ENCODE data around the gene CD164.
A peak's percentile ranks its signal among the peaks of the same experiment; 100 is the strongest.

The CD164 gene

DNA sequence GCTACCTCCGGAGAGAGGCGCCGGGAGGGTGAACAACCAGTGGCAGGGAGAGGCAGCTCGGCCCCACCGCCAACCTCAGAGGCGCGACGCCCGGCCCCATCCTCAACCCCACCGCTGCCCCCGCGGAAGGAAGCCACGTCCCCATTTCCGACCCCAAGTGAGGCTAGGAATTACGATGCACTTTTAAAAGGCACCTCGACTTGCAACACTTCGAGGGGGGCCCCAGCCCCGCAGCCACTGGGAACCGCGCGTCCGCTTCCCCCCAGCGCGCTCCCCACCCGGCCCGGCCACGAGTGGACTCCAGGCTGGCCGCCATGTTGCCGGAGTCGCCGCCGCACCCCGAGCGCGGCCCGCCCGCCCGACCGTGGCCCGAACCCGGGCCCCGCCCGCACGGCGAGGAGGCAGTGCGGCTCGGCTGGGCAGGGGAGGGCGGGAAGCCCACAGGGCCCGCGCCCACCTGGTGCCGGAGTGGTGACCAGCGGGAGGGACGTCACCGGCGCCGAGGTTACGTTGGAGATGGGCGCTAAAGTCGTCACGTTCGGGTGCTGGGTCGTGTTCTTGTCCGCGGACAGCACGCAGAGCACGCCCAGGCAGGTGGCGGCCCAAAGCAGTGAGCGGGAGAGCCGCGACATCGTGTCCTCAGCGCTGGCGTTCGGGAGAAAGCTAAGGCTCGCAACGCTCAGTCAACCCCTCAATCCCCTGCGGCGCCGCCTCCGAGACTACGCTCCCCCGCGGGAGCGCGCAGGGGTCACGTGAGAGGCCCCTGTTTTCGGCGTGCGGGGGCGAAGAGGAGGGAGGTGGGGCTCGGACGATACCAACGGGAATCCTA, at the start of gene CD164:
TSS of gene CD164 (minus strand) at position 721 of the 829 bp plus-strand sequence. CDS start at position 632, 89 bp downstream.
- DNase-seq (ENCODE audit: low read depth) = peak; percentile 91

GRCh38 chr6:109429496-109429895, 47.2 kb upstream of the CD164 start:
- DNase-seq (ENCODE audit: low read depth) = no peak

GRCh38 chr6:109428889-109429477, 46.7 kb upstream of the CD164 start:
- DNase-seq (ENCODE audit: low read depth) = no peak

DNA sequence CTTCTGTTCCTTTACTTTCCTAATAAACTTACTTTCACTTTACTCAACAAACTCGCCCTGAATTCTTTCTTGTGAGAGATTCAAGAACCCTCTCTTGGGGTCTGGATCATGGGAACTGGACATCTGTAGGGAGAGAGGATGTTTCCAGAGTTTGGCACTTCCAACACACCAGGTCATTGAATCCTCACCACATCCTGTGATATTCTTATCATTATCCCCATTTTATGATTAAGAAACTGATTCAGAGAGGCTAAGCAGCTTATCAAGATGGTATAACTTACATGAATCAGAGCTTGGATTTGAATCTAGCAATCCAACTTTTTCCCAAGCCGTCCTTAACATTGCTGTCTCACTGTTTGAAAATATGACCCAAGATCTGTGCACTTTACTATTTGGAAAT, 42.7 kb upstream of the CD164 start:
- no peak for DNase-seq (ENCODE audit: low read depth)

DNA sequence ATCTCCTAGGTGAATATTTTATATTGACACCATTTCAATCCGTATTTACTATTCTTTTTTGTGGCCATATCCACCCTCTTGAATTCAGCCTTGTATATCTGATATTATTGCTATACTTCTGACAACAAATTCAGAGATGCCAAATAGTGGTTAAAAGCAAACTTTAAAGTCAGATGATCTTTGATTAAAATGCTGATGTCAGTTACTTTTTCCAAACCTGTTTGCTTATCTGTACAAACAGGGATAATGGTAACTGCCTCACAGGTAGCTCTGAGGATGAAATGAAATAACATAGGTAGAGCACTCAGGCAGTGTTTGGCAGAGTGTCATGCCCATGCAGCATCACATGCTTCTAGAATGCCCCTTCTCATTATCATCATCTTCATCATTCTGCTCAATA, 38.9 kb upstream of the CD164 start:
- DNase-seq (ENCODE audit: low read depth) = no peak

- DNase-seq (ENCODE audit: low read depth) = no peak
Measured at GRCh38 chr6:109420751-109421150, 38.5 kb upstream of the CD164 start.

DNA sequence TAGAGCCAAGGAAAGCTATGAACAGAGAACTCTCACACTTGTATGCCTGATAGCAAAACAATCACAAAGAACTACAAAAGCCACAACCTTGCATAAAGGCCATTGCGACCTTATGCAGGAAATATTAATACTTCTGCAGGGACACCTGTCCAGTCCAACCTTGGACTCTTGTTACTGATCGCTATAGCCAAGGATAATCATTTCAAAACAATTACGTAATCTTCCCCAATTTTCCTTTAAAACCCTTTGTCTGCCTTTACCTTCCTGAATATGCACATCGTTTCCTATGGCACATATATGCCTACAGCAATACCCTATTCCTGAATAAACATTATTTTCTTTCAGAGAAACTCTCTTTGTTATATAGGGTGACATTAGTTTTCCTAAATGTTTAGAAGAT, 35.4 kb upstream of the CD164 start:
- DNase-seq (ENCODE audit: low read depth) = no peak

- no peak for DNase-seq (ENCODE audit: low read depth)
Measured at GRCh38 chr6:109411034-109411433, 28.8 kb upstream of the CD164 start.

- no peak for DNase-seq (ENCODE audit: low read depth)
Measured at GRCh38 chr6:109406196-109406595, 23.9 kb upstream of the CD164 start.

- DNase-seq (ENCODE audit: low read depth) = no peak
Measured at GRCh38 chr6:109397020-109397419, 14.8 kb upstream of the CD164 start.

GRCh38 chr6:109396046-109396718, 13.9 kb upstream of the CD164 start:
- no peak for DNase-seq (ENCODE audit: low read depth)

DNA sequence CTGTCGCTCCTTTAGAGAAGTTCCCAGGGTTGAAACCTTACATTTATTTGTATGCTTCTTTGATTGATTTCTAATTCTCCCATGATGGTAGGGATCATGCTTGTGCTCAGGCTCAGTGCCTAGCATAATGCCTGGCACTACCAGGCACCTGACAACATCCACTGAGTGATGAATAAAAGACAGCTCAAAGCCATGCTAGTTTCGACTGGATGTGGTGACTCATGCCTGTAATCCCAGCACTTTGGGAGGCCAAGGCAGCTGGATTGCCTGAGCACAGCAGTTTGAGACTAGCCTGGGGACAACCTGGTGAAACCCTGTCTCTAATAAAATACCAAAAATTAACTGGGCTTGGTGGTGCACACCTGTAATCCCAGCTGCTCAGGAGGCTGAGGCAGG, 11.6 kb upstream of the CD164 start:
- DNase-seq (ENCODE audit: low read depth) = no peak

DNA sequence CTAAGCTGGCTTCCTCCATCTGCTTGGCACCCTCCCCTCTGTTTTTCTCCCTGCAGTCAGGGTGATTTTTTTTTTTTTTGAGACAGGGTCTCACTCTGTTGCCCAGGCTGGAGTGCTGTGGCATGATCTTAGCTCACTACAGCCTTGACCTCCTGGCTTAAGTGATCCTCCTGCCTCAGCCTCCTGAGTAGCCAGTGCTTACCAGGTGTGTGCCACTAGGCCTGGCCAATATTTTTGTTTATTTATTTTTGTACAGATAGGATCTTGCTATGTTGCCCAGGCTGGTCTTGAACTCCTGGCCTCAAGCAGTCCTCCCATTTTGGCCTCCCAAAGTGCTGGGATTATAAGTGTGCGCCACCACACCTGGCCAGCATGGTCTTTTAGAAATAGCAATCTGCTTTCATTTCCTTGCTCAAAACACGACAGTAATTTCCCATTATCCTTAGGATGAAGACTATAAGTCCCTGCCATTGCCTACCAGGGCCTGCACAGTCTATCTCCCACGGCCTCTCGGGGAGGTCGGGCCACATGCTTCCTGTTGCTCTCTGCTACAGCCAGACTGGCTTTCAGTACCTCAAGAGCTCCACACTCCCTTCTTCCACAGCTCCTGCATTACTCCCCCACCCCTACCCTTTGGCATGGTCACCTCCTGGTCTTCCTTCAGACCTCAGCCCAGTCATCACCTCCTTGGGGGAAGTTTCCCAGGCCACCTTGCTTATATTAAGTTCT, 11.1 kb upstream of the CD164 start:
- DNase-seq (ENCODE audit: low read depth) = no peak

DNA sequence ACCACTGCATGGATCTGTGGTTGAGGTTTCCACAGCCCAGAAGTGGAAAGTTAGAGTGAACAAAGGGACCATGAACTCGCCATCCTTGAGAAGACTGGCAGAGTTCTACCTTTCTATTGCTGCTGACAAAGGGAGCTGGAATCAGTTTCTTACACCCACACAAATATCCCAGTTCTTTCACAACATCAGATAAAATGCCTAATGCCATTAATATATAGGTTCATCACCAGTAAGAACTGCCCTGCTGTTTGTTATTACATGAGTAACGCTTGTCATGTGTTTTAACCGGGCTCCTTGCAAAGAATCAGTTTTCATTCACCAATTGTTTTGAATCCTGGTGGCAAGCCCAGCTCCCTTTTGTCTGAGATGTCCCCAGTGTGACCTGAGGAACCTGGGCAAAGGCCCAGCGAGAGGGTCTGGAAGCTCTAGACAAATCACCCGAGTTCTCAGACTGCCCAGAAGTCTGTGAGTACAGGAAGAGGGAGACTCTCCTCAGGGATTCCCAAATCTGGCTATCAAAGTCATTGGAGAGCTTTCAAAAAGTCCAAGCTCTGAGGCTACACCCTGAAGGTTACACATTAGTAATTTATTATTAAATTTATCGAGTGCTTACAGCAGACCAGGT, 7.5 kb upstream of the CD164 start:
- no peak for DNase-seq (ENCODE audit: low read depth)

DNA sequence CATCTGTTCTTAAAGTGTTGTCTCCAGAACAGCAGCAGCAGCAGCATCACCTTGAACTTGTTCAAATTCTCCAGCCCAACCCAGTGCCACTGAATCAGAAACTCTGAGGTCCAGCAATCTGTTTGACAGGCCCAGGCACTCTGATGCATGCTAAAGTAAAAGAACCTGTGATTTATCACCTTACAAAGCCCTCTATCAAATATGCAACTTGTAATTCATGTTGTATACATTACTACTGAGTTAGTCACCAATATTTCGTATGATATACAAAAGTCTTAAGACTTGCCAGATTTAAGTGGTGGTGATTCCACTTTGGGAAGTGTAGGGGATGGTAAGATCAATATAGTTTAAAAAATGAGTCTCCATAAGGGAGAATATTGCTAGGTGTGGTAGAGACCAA, 6.0 kb upstream of the CD164 start:
- no peak for DNase-seq (ENCODE audit: low read depth)

- DNase-seq (ENCODE audit: low read depth) = no peak
Measured at GRCh38 chr6:109383438-109383940, 1.2 kb upstream of the CD164 start.

DNA sequence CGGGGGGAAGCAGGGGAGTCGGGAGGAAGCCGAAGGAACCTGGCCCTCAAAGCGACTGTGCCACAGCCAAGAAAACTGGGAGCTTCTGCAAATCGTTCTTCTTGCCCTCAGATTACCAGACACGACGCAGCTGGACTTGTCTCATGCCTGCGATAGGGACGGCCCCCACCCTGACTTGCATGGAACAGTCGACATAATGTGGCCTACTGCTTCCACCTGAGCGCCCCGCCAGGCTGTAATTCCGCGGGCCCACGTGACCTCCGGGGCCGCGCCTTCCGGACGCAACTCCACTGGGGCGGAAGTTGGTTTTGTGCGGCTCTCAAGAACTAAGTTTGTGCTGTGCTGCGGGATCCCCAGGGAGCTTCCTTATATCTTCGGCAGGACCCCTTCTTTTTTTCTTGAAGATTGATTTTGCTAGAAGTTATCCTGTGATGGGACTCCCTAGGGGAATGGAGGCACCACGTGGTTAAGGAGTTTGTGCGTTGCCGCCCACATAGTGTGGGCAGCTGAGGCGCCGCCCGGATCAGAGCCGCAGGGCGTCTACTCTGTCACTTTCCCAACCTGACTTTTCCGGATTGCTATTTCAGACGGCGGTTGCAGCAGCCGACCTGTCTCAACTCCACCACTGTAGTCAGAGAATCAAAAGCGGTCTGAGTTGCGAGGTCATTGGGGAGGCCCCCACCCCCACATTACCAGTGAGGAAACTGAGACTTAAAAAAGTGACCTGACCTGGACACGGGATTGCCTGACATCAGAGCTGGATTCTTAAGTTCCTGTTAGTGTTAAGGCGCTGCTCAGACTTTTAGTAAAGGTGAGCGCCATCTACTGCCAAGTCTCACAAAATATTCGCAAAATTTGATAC, 540 bp upstream of the CD164 start:
- DNase-seq (ENCODE audit: low read depth) = peak; percentile 84

GRCh38 chr6:109381061-109381746, 1.1 kb downstream of the CD164 start:
- no peak for DNase-seq (ENCODE audit: low read depth)

DNA sequence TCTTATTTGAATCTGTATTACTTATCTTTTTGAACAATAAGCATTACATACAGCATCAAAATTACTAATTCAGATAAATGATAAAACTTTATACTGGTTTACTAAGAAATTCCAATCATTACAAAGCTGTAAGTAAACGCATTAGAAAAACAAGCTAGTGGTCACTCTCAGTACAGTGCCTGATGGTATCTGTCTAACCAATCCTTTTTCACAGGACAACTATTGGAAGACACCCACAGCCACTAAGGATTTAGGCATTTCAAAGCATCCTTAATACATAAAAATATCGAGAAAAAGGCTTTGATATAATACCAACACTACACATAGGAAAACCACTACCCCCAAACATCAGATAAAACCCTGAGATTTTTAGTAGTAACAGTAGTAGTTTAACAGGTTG, 2.6 kb downstream of the CD164 start:
- DNase-seq (ENCODE audit: low read depth) = no peak

GRCh38 chr6:109377717-109378116, 4.5 kb downstream of the CD164 start:
- no peak for DNase-seq (ENCODE audit: low read depth)
